ENCODE measurements around the gene C16orf82.
A peak's percentile ranks its signal among the peaks of the same experiment; 100 is the strongest.

C16orf82 gene

DNA sequence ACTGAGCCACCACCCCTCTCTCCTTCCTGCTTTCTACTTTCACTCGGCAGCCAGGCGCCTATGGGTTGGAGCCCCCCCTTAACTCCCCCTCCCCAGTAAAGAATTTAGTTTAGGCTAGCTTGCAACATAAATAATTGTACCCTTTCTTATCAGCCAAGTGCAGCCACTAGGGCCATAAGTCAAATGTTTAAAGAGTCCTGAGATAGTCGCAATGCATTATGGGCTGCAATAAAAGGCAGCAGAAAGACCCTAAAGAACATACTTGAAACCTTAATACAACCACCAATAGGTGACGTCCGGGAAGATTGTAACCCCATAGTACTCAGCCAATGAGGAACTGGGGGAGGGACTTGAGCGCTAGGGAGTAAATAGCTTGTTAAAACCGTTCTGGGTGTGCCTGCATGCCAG, 40.5 kb downstream of the C16orf82 start:
- no peak overlapping the region for H3K27ac ChIP-seq
- no peak for TF ChIP-seq ZFX (IDR thresholded peaks at IDR 0.05; ENCODE audit: borderline replicate concordance)
- TF ChIP-seq, protein P1, sequence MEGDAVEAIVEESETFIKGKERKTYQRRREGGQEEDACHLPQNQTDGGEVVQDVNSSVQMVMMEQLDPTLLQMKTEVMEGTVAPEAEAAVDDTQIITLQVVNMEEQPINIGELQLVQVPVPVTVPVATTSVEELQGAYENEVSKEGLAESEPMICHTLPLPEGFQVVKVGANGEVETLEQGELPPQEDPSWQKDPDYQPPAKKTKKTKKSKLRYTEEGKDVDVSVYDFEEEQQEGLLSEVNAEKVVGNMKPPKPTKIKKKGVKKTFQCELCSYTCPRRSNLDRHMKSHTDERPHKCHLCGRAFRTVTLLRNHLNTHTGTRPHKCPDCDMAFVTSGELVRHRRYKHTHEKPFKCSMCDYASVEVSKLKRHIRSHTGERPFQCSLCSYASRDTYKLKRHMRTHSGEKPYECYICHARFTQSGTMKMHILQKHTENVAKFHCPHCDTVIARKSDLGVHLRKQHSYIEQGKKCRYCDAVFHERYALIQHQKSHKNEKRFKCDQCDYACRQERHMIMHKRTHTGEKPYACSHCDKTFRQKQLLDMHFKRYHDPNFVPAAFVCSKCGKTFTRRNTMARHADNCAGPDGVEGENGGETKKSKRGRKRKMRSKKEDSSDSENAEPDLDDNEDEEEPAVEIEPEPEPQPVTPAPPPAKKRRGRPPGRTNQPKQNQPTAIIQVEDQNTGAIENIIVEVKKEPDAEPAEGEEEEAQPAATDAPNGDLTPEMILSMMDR (IDR thresholded peaks at IDR 0.05): no peak

DNA sequence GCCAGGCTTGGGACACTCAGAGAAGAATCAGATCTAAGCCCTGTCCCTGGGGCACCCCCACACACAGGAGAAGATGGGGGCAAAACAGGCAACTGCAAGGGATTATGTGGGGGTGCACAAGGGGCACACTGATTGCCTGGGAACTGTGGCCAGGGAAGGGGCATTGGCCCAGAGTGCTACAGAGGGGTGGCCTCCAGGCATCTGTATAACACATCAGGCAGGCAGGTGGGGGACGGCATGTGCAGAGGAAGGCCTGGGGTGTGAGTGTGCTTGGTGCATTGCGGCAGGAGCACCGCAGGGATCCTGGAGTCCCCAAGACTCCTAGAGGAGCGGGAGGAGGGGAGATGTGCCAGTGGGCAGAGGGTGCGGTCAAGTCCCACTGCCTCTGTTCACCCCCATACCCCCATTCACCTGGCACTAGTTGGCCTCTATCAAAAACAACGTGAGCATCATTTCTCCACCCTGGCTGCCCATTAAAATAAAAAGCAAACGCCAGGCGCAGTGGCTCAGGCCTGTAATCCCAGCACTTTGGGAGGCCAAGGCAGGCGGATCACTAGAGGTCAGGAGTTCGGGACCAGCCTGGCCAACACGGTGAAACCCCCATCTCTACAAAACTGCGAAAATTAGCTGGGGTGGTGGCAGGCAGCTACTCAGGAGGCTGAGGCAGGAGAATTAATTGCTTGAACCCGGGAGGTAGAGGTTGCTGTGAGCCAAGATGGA, 41.5 kb downstream of the C16orf82 start:
- TF ChIP-seq ZFX (IDR thresholded peaks at IDR 0.05; ENCODE audit: borderline replicate concordance): no peak
- TF ChIP-seq, protein P1 (IDR thresholded peaks at IDR 0.05): no peak
- no peak overlapping the region for H3K27ac ChIP-seq

- no peak for TF ChIP-seq ZFX (IDR thresholded peaks at IDR 0.05; ENCODE audit: borderline replicate concordance)
- no peak overlapping the region for H3K27ac ChIP-seq
These were observed 42.3 kb downstream of the C16orf82 start for GRCh38 chr16:27108826-27109665.

DNA sequence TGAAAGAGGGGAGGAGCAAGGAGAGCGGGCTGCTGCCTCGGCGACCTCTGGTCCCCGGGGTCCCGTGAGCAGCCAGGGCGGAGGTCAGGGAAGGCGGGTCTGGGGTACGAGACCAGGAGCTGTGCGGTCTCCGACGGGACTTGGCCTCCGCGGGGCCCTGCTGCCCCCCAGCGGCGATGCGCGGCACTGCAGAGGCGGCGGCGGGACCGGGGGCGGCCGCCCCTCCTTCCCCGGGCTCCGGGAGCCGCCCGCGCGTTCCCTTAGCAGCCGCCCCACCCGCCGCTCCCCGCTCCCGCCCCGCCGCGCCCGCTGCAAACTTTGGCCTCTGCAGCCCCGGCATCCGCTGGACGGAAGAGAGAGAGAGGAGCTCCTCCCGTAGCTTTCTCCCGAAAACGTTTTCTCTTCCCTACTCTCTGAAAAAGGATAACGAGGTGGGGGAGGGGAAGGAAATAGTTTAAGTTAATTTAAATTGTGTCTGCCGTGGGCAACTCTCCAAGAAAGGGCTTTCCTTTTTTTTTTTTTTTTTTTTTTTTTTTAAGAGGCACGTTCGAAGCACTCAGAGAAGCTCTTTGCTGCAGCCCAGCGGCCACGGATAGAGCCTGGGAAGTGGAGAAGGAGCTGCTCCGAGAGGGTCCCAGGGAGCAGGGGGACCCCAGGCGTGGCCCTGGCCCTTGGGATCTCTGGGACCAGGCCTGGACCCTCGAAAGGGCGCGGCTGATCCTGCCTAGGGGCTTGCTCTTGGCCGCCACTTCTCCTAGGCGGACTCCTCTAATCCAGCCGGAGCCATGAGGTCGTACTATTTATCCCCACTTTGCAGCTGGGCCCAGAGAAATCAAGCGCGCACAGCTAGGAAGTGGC, 43.2 kb downstream of the C16orf82 start:
- TF ChIP-seq, protein P1 (IDR thresholded peaks at IDR 0.05): peak; percentile 93
- TF ChIP-seq ZFX (IDR thresholded peaks at IDR 0.05; ENCODE audit: borderline replicate concordance): no peak
- no peak overlapping the region for H3K27ac ChIP-seq

- TF ChIP-seq, protein P1 (IDR thresholded peaks at IDR 0.05): no peak
- no peak for TF ChIP-seq ZFX (IDR thresholded peaks at IDR 0.05; ENCODE audit: borderline replicate concordance)
- H3K27ac ChIP-seq: no peak overlapping the region
These were observed 43.8 kb downstream of the C16orf82 start for GRCh38 chr16:27110524-27110896.

DNA sequence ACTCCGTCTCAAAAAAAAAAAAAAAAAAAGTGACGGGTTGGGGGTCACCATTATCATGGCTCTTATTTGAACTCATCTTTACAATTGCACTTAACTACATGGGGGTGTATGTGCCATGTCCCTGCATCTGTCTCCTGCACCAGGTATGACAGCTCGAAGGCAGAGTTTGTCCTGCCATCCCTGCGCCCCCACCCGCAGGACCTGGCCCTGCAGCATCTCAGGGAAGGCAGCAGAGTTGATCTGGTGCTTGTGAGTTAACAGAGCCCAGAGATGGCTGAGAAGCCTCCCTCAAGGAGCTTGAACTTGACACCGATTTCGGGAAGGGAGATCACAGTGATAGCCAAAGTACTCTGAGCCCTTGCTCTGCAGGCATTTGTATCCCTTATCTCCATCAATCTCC, 44.8 kb downstream of the C16orf82 start:
- no peak for TF ChIP-seq ZFX (IDR thresholded peaks at IDR 0.05; ENCODE audit: borderline replicate concordance)
- TF ChIP-seq, protein P1 (IDR thresholded peaks at IDR 0.05): no peak
- no peak overlapping the region for H3K27ac ChIP-seq

- H3K27ac ChIP-seq: no peak overlapping the region
- TF ChIP-seq, protein P1 (IDR thresholded peaks at IDR 0.05): no peak
- TF ChIP-seq ZFX (IDR thresholded peaks at IDR 0.05; ENCODE audit: borderline replicate concordance): no peak
These were observed 45.5 kb downstream of the C16orf82 start for GRCh38 chr16:27112093-27112811.

Measured in 22Rv1 (cell line).